Chondrocyte (in vitro differentiated cells): ENCODE data around the gene PLEKHG4. TPM values are rescaled to one million over a fixed set of nuclear protein-coding genes. Genes with fewer than 3 reads are reported as not detected.

Experiments
- DNase-seq: peaks from one replicate; pipeline ENCODE4 v3.0.0; 2021; ENCODE audit warnings: mixed read lengths, low spot score
- H3K27ac Mint-ChIP-seq: one replicate; pipeline ENCODE4 v1.8.0; 2021; ENCODE audit warnings: mild to moderate bottlenecking, moderate library complexity, mixed read lengths; ENCODE audit not compliant: unreplicated experiment
- H3K27me3 Mint-ChIP-seq: 2 replicates; pipeline ENCODE4 v1.8.0; 2021; ENCODE audit warnings: low read depth, mixed read lengths
- H3K36me3 Mint-ChIP-seq: 2 replicates; pipeline ENCODE4 v1.8.0; 2021; ENCODE audit warnings: low read depth, mixed read lengths
- H3K4me1 Mint-ChIP-seq: 2 replicates; pipeline ENCODE4 v1.8.0; 2021; ENCODE audit warnings: low read depth, mild to moderate bottlenecking, mixed read lengths
- H3K4me3 Mint-ChIP-seq: one replicate; pipeline ENCODE4 v1.8.0; 2021; ENCODE audit warnings: mild to moderate bottlenecking, moderate library complexity, mixed read lengths; ENCODE audit not compliant: unreplicated experiment
- H3K9me3 Mint-ChIP-seq: 2 replicates; pipeline ENCODE4 v1.8.0; 2021; ENCODE audit warnings: low read depth, mixed read lengths
- CTCF ChIP-seq: fragments of 200-600 bp; sonication (generic); IDR thresholded peaks from 2 replicates; pipeline ENCODE4 v1.5.0; 2021; ENCODE audit warnings: antibody characterized with exemption, mild to moderate bottlenecking, moderate library complexity
- total RNA-seq: library from RNA; stranded (reverse); gene quantifications from 3 replicates; pipeline ENCODE4 v1.2.1, GENCODE V29; 2021

The PLEKHG4 gene
- total RNA-seq, 1 donor from 2014 or later: 22.4 TPM

- Mint-ChIP-seq H3K4me3 (no peak overlapping the region), H3K27me3 (no peaks in the 10 kb centered on the region), H3K27ac (no peak overlapping the region), H3K4me1 (peaks cover 8% of the 10 kb centered on the region), H3K9me3 (no peaks in the 10 kb centered on the region), H3K36me3 (no peaks in the 10 kb centered on the region)
- no peak for DNase-seq
- TF ChIP-seq CTCF: no peak
Measured at GRCh38 chr16:67287960-67288359, 8.6 kb downstream of the PLEKHG4 start.

- Mint-ChIP-seq H3K4me1 (peaks cover 22% of the 10 kb centered on the region), H3K27me3 (no peaks in the 10 kb centered on the region), H3K4me3 (no peak overlapping the region), H3K36me3 (no peaks in the 10 kb centered on the region), H3K27ac (no peak overlapping the region), H3K9me3 (no peaks in the 10 kb centered on the region)
- TF ChIP-seq CTCF: no peak
- DNase-seq: no peak
Measured at GRCh38 chr16:67291461-67291860, 12.1 kb downstream of the PLEKHG4 start.

- Mint-ChIP-seq H3K27me3 (no peaks in the 10 kb centered on the region), H3K4me3 (no peak overlapping the region), H3K27ac (no peak overlapping the region)
Measured at GRCh38 chr16:67294171-67294757, 14.9 kb downstream of the PLEKHG4 start.

GRCh38 chr16:67294938-67295361, 15.6 kb downstream of the PLEKHG4 start:
- Mint-ChIP-seq H3K27me3 (no peaks in the 10 kb centered on the region), H3K27ac (peak overlapping the region; percentile 41), H3K4me1 (peaks cover 33% of the 10 kb centered on the region), H3K9me3 (no peaks in the 10 kb centered on the region), H3K36me3 (no peaks in the 10 kb centered on the region), H3K4me3 (no peak overlapping the region)
- DNase-seq: no peak
- TF ChIP-seq CTCF: peak; percentile 47

More at GRCh38 chr16:67294171-67294757, 14.9 kb downstream of the PLEKHG4 start:
- DNase-seq: peak; percentile 21
- Mint-ChIP-seq H3K9me3 (no peaks in the 10 kb centered on the region), H3K36me3 (no peaks in the 10 kb centered on the region), H3K4me1 (peaks cover 33% of the 10 kb centered on the region)
- TF ChIP-seq CTCF: no peak

- peak overlapping the region; percentile 9 for H3K27ac Mint-ChIP-seq
- H3K9me3 Mint-ChIP-seq: no peaks in the 10 kb centered on the region
- no peak for DNase-seq
- H3K4me3 Mint-ChIP-seq: no peak overlapping the region
- TF ChIP-seq CTCF: no peak
- H3K27me3 Mint-ChIP-seq: no peaks in the 10 kb centered on the region
- no peaks in the 10 kb centered on the region for H3K36me3 Mint-ChIP-seq
- peaks cover 40% of the 10 kb centered on the region for H3K4me1 Mint-ChIP-seq
Measured at GRCh38 chr16:67296420-67296819, 17.1 kb downstream of the PLEKHG4 start.
